Inflammatory macrophage treated with lipopolysaccharide for 4 hours (primary cell): ENCODE measurements around the gene TMEM269.
"Not testable (repeated sequence)": the region's sequence is repeated elsewhere in the genome, so short reads cannot be mapped to it uniquely, and the experiment has no call there.

Experiments
- DNase-seq: peaks from one replicate; pipeline ENCODE4 v3.0.0-alpha.2; 2020

TMEM269 gene

DNA sequence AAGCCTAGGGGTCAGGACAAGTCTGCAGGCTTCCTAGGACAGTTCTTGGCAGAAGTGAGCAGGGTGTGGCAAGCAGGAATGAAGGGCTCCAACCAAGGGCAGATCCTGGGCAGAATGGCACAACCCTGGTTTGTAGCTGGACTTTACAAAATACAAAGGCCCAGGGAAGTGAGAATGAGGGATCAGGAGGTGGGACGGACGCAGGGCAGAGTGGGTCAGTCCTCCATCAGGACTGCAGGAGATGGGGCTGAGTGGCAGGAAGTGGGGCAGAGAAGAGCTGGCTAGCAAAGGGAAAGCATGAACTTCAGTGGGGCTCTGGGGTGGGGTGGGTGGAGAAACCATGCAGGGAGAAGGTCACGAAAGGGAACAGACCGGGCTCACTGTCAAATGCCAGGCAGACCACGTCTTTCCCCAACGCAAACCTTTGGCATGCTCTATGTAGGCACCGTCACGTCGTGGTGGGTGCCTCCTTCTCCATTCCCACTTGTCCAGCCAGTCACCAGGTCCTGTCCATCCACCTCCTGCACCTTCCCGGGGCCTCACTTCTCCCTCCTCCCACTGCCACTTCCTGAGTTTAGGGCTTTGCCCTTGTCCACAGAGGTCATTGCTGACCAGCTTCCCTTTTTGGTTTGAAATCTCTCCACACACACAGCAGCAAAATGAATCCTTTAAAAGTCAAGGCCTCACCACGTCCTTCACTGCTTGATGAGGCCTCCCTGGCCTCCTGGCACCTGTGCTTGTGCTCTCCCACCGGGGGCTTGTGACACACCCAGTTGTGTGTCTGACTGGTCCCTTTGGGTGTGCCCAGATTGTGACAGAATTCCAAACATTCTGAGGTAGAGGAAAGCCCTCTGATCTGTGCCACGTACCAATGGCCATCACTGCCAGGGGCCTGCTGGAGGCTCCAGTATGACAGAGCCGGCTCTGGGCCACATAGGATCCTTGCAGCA lies 36.1 kb upstream of the TMEM269 start:
- DNase-seq = peak; percentile 55

DNA sequence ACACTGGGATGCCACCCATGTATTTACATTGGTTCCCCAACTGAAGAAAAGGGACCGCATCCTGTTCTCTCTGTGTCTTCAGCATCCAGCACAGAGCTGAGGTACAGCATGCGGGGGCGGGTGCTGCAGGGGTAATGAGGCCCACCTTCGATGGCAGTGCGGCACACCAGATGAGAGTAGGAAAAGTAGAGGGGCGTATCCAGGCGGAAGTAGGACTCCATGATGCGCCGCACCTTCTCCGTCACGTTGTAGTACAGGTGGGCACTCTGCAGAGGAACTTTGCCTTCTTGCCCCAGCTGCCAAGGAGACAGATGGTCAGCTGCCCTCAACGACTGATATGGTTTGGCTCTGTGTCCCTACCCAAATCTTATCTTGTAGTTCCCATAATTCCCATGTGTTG lies 34.8 kb upstream of the TMEM269 start:
- DNase-seq = no peak

DNA sequence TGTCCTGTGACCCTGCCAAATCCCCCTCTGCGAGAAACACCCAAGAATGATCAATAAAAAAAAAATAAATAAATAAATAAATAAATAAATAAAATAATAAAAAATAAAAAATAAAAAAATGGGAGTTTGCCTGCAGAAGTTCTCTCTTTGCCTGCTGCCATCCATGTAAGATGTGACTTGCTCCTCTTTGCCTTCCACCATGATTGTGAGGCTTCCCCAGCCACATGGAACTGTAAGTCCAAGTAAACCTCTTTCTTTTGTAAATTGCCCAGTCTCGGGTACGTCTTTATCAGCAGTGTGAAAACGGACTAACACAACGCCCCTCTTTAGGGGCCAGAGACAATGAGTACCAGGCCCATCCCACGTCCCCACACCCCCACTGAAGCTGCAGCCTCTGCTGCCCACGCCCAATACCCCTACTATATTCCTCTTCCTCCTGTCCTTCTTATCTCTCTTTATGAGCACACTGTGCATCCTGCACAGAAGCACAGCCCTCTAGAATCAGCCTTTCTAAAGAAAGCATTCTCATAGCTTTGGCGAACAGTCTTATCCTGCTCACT lies 33.2 kb upstream of the TMEM269 start:
- not testable (repeated sequence) for DNase-seq

DNA sequence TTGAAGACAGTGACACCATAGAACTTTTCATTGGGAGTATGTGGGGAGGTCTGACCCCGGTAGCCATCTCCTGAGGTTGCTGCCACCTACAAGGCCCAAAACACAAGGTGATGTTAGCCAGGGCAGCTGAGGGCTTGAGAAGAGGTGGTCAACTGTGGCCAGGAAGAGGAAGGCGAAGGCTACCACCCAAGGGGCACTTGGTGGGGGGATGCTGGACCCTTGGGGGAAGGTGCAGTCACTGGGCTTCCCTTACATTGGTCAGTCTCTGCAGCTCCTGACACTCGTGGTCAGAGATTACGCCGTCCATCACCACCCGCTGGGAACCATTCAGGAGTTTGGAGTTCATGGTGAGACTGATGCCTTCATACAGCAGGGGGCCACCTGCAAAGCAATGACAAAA lies 32.5 kb upstream of the TMEM269 start:
- DNase-seq = no peak

- DNase-seq = peak; percentile 36
Observed at GRCh38 chr1:42753070-42753469, 31.7 kb upstream of the TMEM269 start.

- DNase-seq = peak; percentile 69
Observed at GRCh38 chr1:42756956-42757891, 27.6 kb upstream of the TMEM269 start.

- DNase-seq = no peak
Observed at GRCh38 chr1:42757892-42758275, 26.9 kb upstream of the TMEM269 start.

GRCh38 chr1:42758641-42759040 lies 26.1 kb upstream of the TMEM269 start:
- DNase-seq = no peak

DNA sequence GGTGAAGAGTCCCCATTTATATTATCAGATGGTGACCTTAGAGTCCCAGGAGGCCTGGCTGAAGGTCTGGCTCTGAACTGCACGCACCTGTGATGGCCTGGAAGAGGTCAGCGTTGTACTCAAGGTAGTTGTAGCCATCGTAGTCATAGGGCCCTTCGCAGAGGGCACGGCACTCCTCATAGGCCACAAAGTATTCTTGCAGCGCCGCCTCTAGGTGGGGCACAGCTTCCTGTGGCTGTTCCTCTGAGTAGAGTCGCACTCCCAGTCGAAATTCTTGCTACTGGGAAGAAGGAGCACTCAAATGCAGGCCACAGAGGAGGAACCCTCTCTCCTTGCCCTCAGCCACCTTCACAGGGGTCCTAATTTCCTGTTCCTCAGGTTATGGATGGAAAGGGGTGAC lies 25.7 kb upstream of the TMEM269 start:
- DNase-seq = peak; percentile 11

DNA sequence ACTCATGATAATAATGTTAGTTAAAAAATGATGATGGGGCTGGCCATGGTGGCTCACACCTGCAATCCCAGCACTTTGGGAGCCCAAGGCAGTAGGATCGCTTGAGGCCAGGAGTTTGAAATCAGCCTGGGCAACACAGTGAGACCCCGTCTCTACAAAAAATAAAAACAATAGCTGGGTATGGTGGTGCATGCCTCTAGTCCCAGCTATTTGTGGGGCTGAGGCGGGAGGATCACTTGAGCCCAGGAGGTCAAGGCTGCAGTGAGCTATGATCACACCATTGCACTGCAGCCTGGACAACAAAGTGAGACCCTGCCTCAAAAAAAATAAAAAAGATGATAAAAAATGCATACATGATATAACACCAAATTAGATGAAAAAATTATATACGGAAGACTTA lies 23.2 kb upstream of the TMEM269 start:
- DNase-seq = no peak

GRCh38 chr1:42762269-42762668 lies 22.5 kb upstream of the TMEM269 start:
- no peak for DNase-seq

DNA sequence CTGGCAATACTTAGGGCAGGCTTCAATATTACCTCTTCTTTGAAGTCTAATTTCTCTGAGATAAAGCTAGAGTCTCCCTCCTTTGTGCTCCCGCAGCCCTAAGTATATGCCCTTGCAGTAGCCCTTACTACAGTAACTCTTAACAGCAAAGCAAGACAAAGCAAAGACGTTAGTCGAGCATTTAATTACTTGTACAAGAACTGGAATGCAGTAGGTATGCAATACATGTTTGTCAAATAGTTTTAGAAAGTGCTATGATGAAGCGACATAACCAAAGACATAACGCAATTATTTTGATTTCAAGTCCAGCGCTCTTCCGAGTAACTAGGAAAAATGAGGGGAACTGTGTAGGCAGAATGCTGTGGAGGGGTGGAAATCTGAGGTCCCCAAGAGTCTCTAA lies 19.5 kb upstream of the TMEM269 start:
- DNase-seq = no peak

DNA sequence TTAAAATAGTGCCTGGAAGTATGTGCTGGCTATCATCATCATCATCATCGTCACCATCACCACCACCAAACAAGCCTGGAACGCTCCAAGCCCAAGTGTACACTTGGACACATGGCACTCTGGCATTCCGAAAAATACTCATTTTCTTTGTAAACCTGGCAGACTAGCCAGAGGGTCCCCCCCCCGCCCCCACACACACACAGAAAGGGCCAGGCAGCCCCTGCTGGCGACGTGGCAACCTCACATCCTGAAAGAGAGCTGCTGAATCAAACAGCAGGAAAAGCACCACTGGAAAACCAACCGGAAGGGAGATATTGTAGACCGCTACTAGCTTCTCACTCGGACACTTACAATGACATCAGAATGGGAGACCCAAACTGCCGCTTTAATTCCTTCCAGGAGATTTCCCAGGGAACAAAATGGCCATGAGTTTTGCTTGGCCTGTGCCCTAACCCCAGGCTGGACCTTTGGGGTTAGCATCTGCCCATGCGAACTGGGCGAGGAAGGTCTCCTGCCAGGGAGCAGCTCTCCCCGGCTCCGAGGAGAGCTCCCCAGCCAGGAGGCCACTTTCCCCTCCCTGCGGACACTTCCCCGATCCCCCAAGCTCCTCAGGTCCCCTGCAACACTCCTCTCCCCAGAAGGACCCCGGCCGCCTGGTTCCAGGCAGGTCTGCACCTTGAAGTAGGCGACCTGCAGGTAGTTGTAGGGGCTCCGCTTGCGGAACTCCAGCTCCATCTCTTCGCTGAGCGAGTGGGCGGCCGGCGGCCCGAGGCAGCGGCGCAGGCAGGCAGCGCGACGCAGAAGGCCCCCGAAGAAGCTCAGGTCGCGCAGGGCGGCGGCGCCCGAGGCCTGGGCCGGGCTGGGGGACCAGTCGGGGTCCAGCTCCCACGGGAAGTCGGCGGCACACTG lies 18.7 kb upstream of the TMEM269 start:
- DNase-seq = peak; percentile 39

DNA sequence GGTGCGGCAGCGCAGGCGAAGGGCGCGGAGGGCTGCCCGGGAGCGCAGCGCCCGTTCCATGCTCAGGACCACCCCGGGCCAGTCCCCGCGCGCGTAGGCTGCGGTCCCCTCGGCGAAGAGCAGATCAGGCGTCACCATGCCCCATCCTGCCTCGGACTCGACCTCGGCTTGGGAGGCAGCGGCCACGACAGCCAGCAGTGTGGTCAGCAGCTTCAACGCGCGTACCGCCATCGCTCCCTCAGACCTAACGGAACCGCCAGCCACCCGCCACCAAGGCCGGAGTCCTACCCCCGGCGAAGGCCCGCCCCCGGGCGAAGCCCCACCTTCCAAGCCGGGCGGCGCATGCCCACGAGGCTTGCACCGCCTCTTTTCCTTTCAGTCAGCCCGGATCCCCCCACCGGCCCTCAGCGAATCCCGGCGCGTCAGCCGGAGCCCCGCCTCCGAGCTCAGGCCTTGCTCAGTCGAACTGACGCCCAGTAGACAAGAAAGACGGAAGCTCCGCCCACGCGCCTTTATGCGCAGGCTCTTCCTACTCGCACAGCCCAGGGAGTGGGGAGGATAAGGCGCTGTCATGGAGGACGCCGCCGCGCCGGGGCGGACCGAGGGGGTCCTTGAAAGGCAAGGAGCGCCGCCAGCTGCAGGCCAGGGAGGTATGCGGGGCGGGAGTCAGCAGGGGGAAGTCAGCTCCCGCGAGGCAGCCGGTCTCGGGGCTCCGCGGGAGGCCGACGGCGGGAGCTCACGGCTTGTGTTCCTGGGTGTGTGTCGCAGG lies 17.9 kb upstream of the TMEM269 start, which contains the start of the genes C1orf50 and P3H1:
C1orf50 (plus strand) TSS at position 509 of the 769 bp plus-strand sequence; CDS start at position 572, 63 bp downstream.
P3H1 (minus strand) TSS at position 288 of the 769 bp plus-strand sequence; CDS start at position 231, 57 bp downstream.
- peak; percentile 100 for DNase-seq

- DNase-seq = peak; percentile 4
Observed at GRCh38 chr1:42767510-42768000, 17.2 kb upstream of the TMEM269 start.

DNA sequence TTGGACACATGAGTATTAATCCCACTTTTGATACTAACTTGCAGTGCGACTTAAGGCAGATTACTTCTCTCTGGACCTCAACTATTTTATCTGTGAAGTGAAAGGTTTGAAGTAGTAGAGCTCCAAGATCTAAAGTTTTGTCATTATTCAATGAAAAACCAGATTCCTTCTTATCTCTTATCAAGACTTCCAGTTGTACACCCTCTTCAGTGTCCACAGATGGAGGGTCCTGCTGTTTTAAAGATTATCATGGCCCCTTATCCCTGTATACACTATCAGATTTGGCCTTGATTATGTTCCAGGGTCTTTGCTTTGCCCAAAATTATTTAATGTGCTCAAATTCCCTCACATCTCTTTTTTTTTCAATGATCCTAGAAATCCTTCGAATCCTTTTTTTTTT lies 16.6 kb upstream of the TMEM269 start:
- DNase-seq = no peak

GRCh38 chr1:42769811-42770210 lies 15.0 kb upstream of the TMEM269 start:
- DNase-seq = no peak

DNA sequence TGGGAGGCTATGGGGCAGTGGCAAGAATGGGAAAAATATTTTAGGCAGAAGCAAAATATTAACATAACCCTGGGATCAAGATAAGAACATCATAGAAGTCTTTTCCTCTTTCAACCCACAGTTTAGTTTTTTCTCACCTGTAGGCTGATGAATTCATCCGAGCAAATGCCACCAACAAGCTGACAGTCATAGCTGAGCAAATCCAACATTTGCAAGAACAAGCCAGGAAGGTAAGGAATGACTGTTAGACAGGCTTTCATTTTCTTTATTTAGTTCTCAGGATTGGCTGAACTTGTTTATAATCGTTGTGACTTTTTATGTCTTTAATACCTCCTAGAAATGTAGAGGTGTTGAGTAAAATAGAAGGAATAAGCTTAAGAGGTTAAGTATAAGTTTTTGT lies 11.4 kb upstream of the TMEM269 start:
- DNase-seq = no peak

DNA sequence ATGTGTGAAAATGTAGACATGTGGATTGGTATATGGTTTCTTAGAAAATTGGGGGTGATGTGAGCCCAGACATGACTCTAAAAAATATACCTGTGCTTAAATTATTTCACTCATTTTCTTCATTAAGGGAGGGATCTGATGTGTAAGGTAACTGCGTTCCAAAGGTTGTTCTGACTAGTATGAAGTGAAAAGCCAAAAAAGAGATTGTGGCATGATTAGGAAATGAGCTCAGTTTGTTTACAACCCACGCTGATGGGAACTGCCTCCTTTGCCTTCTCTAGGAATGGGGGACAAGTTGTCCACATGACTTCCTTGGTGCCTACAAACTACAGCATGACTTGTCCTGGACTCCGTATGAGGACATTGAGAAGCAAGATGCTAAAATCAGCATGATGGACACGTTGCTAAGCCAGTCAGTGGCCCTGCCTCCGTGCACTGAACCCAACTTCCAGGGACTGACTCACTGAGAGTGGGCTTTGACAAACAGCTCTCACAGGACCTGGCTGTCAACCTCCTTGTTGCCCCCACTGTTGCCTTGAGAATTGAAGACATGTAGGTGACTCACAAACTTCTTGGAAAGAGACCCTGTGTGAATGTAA lies 9.8 kb upstream of the TMEM269 start:
- peak; percentile 58 for DNase-seq

DNA sequence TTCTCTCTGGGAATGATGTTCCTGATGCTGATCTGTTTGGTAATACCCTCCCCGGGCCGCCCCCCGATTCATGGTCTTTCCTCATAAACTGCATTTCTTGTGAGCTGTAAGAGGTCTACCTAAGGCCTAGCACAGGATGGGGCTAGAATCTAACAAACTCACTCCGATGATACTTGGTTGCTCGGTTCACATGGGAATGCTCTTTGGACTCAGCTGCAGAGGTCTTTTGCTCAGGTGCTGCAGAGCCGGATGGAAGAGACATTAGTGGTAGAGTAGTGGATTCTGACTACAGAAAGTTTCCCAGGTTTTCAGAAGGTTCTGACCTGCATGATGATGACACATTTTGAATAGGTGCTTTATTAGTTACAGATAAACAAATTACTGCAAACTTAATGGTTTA lies 8.3 kb upstream of the TMEM269 start:
- no peak for DNase-seq

DNA sequence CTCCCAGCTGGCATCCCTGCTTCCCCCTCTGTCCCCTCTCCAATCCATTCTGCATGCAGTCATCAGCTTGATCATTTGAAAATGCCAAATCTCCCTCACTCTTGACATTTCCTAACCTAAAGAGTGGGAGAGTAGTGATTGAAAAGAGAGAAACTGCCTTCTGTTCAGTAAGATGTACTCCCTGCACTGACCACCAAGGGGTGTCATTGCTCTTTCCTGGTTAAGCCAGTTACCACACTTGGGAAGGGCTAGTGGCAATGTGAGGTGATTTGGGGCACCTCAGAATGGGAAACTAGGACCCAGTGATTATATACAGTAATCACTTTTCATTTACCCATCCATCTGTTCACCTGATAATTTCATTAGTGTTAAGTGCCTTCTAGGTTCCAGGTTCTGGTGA lies 6.9 kb upstream of the TMEM269 start:
- peak; percentile 43 for DNase-seq
